OCI-LY7 (cell line): ENCODE measurements around the gene PPM1H. TPM values are rescaled to one million over a fixed set of nuclear protein-coding genes. Genes with fewer than 3 reads are reported as not detected.

Source experiments
- BruUV-seq: library from RNA; stranded (reverse); fragments of 400-500 nt; replicated peaks from 2 replicates; lab custom pipeline; 2021; lab: Mats Ljungman, UMichigan
- CTCF ChIA-PET: fragments of 300-600 bp; sonication (Branson Sonifier 250); formaldehyde crosslinking; loops from one replicate; lab custom pipeline; 2022; ENCODE audit warnings: antibody characterized with exemption; ENCODE audit not compliant: unreplicated experiment; lab: Charles Lee
- POLR2A ChIA-PET: fragments of 300-600 bp; sonication (Branson Sonifier 250); formaldehyde crosslinking; loops from one replicate; lab custom pipeline; 2022; ENCODE audit warnings: antibody characterized with exemption; lab: Charles Lee
- DNase-seq: peaks from one replicate; pipeline ENCODE4 v3.0.0-alpha.2; 2015; ENCODE audit warnings: low spot score
- H2AFZ ChIP-seq: fragments of 200-600 bp; sonication (generic), shearing (Covaris generic); 2 replicates; pipeline ENCODE4 v1.6.1; 2014; ENCODE audit warnings: mild to moderate bottlenecking, antibody characterized with exemption, low read length, moderate library complexity
- H3K27ac ChIP-seq: fragments of 200-600 bp; sonication (generic); 2 replicates; pipeline ENCODE4 v1.5.1; 2014; ENCODE audit warnings: mixed run types, low read depth, mild to moderate bottlenecking, moderate library complexity, low read length, inconsistent platforms; ENCODE audit not compliant: poor library complexity, severe bottlenecking
- H3K36me3 ChIP-seq: fragments of 200-600 bp; sonication (generic); 2 replicates; pipeline ENCODE4 v1.6.1; 2014; ENCODE audit warnings: mild to moderate bottlenecking, antibody characterized with exemption, low read length, moderate library complexity, mixed read lengths; ENCODE audit not compliant: insufficient read depth
- H3K4me1 ChIP-seq: fragments of 200-600 bp; sonication (generic); 2 replicates; pipeline ENCODE4 v1.5.1; 2014; ENCODE audit warnings: mild to moderate bottlenecking, low read length; ENCODE audit not compliant: insufficient read depth, poor library complexity, severe bottlenecking
- H3K4me2 ChIP-seq: fragments of 200-600 bp; sonication (generic); 2 replicates; pipeline ENCODE4 v1.6.1; 2014; ENCODE audit warnings: mild to moderate bottlenecking, low read length
- H3K4me3 ChIP-seq: fragments of 200-600 bp; sonication (generic); 2 replicates; pipeline ENCODE4 v1.5.1; 2014; ENCODE audit warnings: mild to moderate bottlenecking, low read depth, low read length; ENCODE audit not compliant: poor library complexity, severe bottlenecking
- H3K79me2 ChIP-seq: fragments of 200-600 bp; sonication (generic); 2 replicates; pipeline ENCODE4 v1.6.1; 2016; ENCODE audit warnings: low read depth, mild to moderate bottlenecking, low read length, moderate library complexity, mixed read lengths; ENCODE audit not compliant: insufficient read depth
- H3K9me2 ChIP-seq: fragments of 200-600 bp; sonication (generic); 2 replicates; pipeline ENCODE4 v1.6.1; 2016; ENCODE audit warnings: mild to moderate bottlenecking, low read length, mixed read lengths; ENCODE audit not compliant: insufficient read depth
- H3K9me3 ChIP-seq: fragments of 200-600 bp; sonication (generic); 2 replicates; pipeline ENCODE4 v1.6.1; 2014; ENCODE audit warnings: mild to moderate bottlenecking, mixed run types, low read length, mixed read lengths
- H4K20me1 ChIP-seq: fragments of 200-600 bp; sonication (generic); 2 replicates; pipeline ENCODE4 v1.6.1; 2014; ENCODE audit warnings: mild to moderate bottlenecking, antibody characterized with exemption, low read length, moderate library complexity, mixed read lengths; ENCODE audit not compliant: insufficient read depth
- EZH2phosphoT487 ChIP-seq: fragments of 200-600 bp; sonication (generic); IDR thresholded peaks from 2 replicates; pipeline ENCODE4 v1.6.1; 2018; ENCODE audit warnings: low read depth, borderline replicate concordance, mild to moderate bottlenecking, mixed run types, antibody characterized with exemption, low read length, moderate library complexity, mixed read lengths
- intact Hi-C: fragments of 100-400 bp; cut with micrococcal nuclease; formaldehyde crosslinking; loops from one replicate; pipeline ENCODE4 v1.10.0; 2022; ENCODE audit not compliant: unreplicated experiment
- total RNA-seq, 2 experiments: library from RNA; depleted of rRNA in 1 of 2; stranded (reverse); fragments of >200 nt in 1 of 2; shearing (Covaris generic) in 1 of 2; gene quantifications; 2 replicates each; pipeline ENCODE4 v1.2.3, GENCODE V29; 2014 to 2022
- TF ChIP-seq, protein P1 (sequence below): fragments of 200-600 bp; sonication (generic); conservative IDR thresholded peaks from 2 replicates; pipeline ENCODE4 v1.5.1; 2014; ENCODE audit warnings: mild to moderate bottlenecking, antibody characterized with exemption, low read length, moderate library complexity, mixed read lengths

PPM1H gene
- total RNA-seq, 2 experiments from 2014 or later, result 2.0 to 3.4 TPM

DNA sequence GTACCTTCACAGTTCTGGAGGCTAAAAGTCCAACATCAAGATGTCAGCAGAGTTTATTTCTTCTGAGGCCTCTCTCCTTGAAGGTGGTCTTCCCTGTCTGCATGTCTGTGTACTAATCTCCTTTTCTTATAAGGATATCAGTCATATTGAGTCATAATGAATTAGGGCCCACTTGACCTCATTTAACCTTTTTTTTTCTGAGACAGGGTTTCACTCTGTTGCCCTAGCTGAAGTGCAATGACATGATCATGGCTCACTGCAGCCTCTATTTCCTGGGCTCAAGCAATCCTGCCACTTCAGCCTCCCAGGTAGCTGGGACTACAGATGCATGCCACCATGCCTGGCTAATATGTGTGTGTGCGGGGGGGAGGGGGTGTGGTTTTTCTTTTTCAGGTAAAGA, 41.7 kb downstream of the PPM1H start:
- Histone ChIP-seq H3K9me2 (no peaks in the 10 kb centered on the region), H3K79me2 (no peaks in the 10 kb centered on the region)

DNA sequence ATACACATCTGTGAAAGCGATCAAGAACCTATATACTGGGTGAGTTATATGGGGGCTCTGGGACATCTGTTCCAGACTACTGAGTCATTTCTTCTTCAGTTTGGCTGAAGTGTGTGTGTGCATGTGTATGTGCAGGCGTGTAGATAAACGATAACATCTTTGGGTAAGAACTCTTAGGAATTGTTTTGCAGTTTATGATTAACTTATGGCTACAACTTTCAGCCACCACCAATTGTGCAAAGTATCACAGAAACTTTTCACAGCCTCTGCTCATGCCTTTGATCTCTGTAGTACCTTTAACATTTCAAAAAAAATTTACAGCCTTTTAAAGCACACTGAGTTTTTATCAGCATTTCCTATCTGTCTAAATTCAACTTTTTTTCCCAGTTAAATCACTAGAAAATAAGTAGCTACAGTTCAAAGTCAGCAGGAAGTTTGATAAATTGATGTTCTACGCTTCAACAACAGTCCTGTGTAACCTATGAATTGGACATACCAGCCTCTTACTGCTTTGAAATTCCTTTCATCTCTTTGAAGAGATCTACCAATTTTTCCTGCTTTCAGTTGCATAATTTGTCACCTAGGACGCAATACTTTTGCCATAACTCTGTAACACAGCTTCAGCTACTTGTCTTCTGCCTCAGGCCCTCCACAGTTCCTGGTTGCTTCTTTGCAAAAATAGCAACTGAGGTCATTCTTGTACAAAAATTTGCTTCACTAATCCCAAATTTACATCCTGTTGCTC, 43.0 kb downstream of the PPM1H start:
- no peak for TF ChIP-seq EZH2phosphoT487
- TF ChIP-seq, protein P1, sequence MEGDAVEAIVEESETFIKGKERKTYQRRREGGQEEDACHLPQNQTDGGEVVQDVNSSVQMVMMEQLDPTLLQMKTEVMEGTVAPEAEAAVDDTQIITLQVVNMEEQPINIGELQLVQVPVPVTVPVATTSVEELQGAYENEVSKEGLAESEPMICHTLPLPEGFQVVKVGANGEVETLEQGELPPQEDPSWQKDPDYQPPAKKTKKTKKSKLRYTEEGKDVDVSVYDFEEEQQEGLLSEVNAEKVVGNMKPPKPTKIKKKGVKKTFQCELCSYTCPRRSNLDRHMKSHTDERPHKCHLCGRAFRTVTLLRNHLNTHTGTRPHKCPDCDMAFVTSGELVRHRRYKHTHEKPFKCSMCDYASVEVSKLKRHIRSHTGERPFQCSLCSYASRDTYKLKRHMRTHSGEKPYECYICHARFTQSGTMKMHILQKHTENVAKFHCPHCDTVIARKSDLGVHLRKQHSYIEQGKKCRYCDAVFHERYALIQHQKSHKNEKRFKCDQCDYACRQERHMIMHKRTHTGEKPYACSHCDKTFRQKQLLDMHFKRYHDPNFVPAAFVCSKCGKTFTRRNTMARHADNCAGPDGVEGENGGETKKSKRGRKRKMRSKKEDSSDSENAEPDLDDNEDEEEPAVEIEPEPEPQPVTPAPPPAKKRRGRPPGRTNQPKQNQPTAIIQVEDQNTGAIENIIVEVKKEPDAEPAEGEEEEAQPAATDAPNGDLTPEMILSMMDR, result no peak
- ChIA-PET POLR2A (interaction anchor here (1.7 to 1.8 kb wide), 2 partner anchors 8 to 10 kb away, joined by 3 to 7 read pairs; no protein-coding TSS in a partner anchor), CTCF (no interaction called here)
- no peak for DNase-seq
- Histone ChIP-seq H3K9me3 (no peaks in the 10 kb centered on the region), H3K9me2 (no peaks in the 10 kb centered on the region), H3K27ac (no peak overlapping the region), H3K79me2 (no peaks in the 10 kb centered on the region), H4K20me1 (no peaks in the 10 kb centered on the region), H3K36me3 (no peaks in the 10 kb centered on the region), H3K4me1 (no peaks in the 10 kb centered on the region), H3K4me3 (no peak overlapping the region), H2AFZ (no peak overlapping the region), H3K4me2 (no peak overlapping the region)
- no TSS peak for BruUV-seq
- intact Hi-C loops, result no loop called here

More for the DNA sequence above, 41.7 kb downstream of the PPM1H start:
- Histone ChIP-seq H2AFZ (no peak overlapping the region), H3K9me3 (no peaks in the 10 kb centered on the region), H3K4me2 (no peak overlapping the region), H4K20me1 (no peaks in the 10 kb centered on the region), H3K4me1 (no peaks in the 10 kb centered on the region), H3K27ac (no peak overlapping the region), H3K36me3 (no peaks in the 10 kb centered on the region), H3K4me3 (no peak overlapping the region)
- no peak for DNase-seq
- CTCF ChIA-PET, result no interaction called here
- intact Hi-C loops, result no loop called here
- BruUV-seq, result no TSS peak
- TF ChIP-seq, protein P1, result no peak
- no peak for TF ChIP-seq EZH2phosphoT487
- POLR2A ChIA-PET, result interaction anchor here (0.8 kb wide), 1 partner anchor 11 kb away, joined by 3 read pairs; no protein-coding TSS in a partner anchor
